HepG2 (cell line): Measurements from ENCODE around the gene ZNF618. TPM values are rescaled to one million over a fixed set of nuclear protein-coding genes. Genes with fewer than 3 reads are reported as not detected.

Source experiments
- GMEB2 ChIP-seq: IDR thresholded peaks from 2 replicates; pipeline ENCODE4 v1.6.1; 2016; ENCODE audit warnings: missing biosample characterization, missing genetic modification reagents, low read depth
- NAIF1 ChIP-seq: sonication (generic); formaldehyde crosslinking; IDR thresholded peaks from 2 replicates; pipeline ENCODE4 v1.5.0; 2020; ENCODE audit warnings: mild to moderate bottlenecking, missing genetic modification reagents, borderline replicate concordance
- SNAPC2 ChIP-seq: sonication (generic); formaldehyde crosslinking; IDR thresholded peaks from 2 replicates; pipeline ENCODE4 v1.8.1; 2022; ENCODE audit warnings: mild to moderate bottlenecking, missing genetic modification reagents
- polyA plus RNA-seq, 8 experiments: library from polyadenylated mRNA; depleted of rRNA in 3 of 8; stranded (reverse) in 7 of 8; unstranded in 1 of 8; fragments of >200 nt; fragmentation: Illumina TruSeq in 4 of 8; extraction: Trizol in 4 of 8; gene quantifications; 2 replicates each; pipeline versions ENCODE4 v1.2.1 to v1.2.3, GENCODE V29; 2011 to 2016; ENCODE audit warnings: low read depth in 4 of 8, missing spikeins in 1 of 8, mixed read lengths in 1 of 8; ENCODE audit not compliant: insufficient read depth in 1 of 8
- total RNA-seq, 5 experiments: library from RNA; depleted of rRNA; stranded (reverse); fragments of >200 nt; fragmentation: Illumina TruSeq; extraction: Trizol; gene quantifications; 2 replicates each; pipeline ENCODE4 v1.2.3, GENCODE V29; 2016; ENCODE audit warnings: low read depth in 1 of 5
- TF ChIP-seq, protein P1 (sequence below): sonication (generic); formaldehyde crosslinking; IDR thresholded peaks from 2 replicates; pipeline ENCODE4 v1.4.0; 2020; ENCODE audit warnings: missing genetic modification reagents

The ZNF618 gene
- total and polyA plus RNA-seq, 2 of the 13 experiments (the other 11 are each of a cell fraction or from before 2014, with no cell fraction given) = 0.07 TPM

DNA sequence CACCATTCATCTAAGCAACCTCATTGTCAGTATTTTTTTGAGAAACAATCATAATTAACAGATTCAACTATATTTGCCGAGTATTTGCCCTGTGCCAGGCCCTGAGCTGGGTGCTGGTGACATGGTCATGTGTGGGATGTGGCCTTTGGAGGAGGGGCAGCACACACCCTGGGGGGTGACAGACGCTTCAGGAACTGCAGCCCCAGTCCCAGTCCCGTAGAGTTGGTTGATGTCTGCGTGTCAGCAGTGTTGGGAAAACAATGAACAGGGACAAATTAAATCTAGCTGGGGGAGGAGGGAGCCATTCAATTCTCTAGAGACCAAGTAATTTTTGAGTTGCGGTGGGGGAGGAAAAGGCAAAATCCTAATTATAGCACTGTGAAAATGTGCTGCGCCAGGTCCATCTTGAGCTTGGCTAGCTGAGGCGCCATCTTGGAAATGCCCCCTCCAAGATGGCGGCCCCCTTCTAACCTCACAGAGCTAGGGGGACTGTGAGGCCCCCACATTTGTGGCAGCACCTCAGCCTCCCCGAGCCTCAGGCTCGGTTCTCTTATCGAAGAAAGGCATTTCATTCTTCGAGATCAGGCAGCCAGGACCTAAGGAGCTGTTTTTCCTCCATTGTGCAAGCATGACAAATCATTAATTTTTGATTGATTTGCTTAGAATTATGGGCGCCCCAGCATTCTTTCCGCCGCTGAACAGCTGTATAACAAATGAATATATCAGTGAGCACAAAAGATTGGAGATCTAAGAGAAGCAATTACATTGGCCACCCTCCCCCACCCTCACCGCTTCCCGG, 87.8 kb downstream of the ZNF618 start (continued):
- TF ChIP-seq, protein P1, sequence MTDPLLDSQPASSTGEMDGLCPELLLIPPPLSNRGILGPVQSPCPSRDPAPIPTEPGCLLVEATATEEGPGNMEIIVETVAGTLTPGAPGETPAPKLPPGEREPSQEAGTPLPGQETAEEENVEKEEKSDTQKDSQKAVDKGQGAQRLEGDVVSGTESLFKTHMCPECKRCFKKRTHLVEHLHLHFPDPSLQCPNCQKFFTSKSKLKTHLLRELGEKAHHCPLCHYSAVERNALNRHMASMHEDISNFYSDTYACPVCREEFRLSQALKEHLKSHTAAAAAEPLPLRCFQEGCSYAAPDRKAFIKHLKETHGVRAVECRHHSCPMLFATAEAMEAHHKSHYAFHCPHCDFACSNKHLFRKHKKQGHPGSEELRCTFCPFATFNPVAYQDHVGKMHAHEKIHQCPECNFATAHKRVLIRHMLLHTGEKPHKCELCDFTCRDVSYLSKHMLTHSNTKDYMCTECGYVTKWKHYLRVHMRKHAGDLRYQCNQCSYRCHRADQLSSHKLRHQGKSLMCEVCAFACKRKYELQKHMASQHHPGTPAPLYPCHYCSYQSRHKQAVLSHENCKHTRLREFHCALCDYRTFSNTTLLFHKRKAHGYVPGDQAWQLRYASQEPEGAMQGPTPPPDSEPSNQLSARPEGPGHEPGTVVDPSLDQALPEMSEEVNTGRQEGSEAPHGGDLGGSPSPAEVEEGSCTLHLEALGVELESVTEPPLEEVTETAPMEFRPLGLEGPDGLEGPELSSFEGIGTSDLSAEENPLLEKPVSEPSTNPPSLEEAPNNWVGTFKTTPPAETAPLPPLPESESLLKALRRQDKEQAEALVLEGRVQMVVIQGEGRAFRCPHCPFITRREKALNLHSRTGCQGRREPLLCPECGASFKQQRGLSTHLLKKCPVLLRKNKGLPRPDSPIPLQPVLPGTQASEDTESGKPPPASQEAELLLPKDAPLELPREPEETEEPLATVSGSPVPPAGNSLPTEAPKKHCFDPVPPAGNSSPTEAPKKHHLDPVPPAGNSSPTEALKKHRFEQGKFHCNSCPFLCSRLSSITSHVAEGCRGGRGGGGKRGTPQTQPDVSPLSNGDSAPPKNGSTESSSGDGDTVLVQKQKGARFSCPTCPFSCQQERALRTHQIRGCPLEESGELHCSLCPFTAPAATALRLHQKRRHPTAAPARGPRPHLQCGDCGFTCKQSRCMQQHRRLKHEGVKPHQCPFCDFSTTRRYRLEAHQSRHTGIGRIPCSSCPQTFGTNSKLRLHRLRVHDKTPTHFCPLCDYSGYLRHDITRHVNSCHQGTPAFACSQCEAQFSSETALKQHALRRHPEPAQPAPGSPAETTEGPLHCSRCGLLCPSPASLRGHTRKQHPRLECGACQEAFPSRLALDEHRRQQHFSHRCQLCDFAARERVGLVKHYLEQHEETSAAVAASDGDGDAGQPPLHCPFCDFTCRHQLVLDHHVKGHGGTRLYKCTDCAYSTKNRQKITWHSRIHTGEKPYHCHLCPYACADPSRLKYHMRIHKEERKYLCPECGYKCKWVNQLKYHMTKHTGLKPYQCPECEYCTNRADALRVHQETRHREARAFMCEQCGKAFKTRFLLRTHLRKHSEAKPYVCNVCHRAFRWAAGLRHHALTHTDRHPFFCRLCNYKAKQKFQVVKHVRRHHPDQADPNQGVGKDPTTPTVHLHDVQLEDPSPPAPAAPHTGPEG = no peak
- TF ChIP-seq SNAPC2 (CRISPR knock-in tag) (no peak), GMEB2 (no peak), NAIF1 (no peak)
